ENCODE data around the gene NSMF. TPM values are rescaled to one million over a fixed set of nuclear protein-coding genes. Genes with fewer than 3 reads are reported as not detected.

NSMF gene
- total and polyA plus RNA-seq, 4 donors, result 13.8 to 39.8 (median 30.1) TPM

- Histone ChIP-seq H3K4me1 (ENCODE audit: control insufficient read depth in 5 of 5, insufficient read depth in 5 of 5, low read length in 5 of 5) (peaks cover 0 to 3% (median 0%) of the 10 kb centered on the region in 5 donors), H3K27me3 (ENCODE audit: control insufficient read depth in 3 of 3, insufficient read depth in 3 of 3, low read length in 2 of 3) (no peaks in the 10 kb centered on the region), H3K9me3 (ENCODE audit: control insufficient read depth in 4 of 4, insufficient read depth in 3 of 4, low read length in 3 of 4) (peaks cover 0 to 4% (median 0%) of the 10 kb centered on the region in 4 donors), H3K9ac (ENCODE audit: insufficient read depth in 1 of 2, low read length in 2 of 2) (no peak overlapping the region), H3K4me3 (no peak overlapping the region), H3K27ac (ENCODE audit: low read depth in 1 of 2, low read length in 1 of 2) (no peak overlapping the region), H3K36me3 (ENCODE audit: control insufficient read depth in 4 of 4, insufficient read depth in 4 of 4, low read length in 4 of 4) (peaks cover 0 to 14% (median 8%) of the 10 kb centered on the region in 4 donors)
- WGBS, 2 donors, result 92 to 97% methylated on average over 20 of the region's 20 CpGs
- no peak for DNase-seq
- no peak for TF ChIP-seq CTCF (IDR thresholded peaks at IDR 0.05; ENCODE audit: control extremely low read depth, extremely low read depth)
- no peak for ATAC-seq (ENCODE audit: insufficient read depth, low FRiP score)
Observed at GRCh38 chr9:137397675-137398423, 61.3 kb downstream of the NSMF start.

Other genes starting within 250 kb of the NSMF start
- gene RNF208, start 237.1 kb downstream of the NSMF start, total RNA-seq, result 1 to 10 TPM; 1.7 to 7.5 TPM
- 10 to 100 TPM in 1 of 2 donors, 1 to 10 TPM in 1; 3.1 to 12.0 TPM for gene RNF208, start 237.1 kb downstream of the NSMF start, polyA plus RNA-seq
- gene CYSRT1, start 234.2 kb downstream of the NSMF start, total RNA-seq, result under 1 TPM in 1 of 2 donors, not detected in 1; 0.92 TPM
- 1 to 10 TPM in 1 of 2 donors, under 1 TPM in 1; 0.70 to 2.7 TPM for gene CYSRT1, start 234.2 kb downstream of the NSMF start, polyA plus RNA-seq
- gene RNF224, start 231.8 kb downstream of the NSMF start, total RNA-seq, result 1 to 10 TPM in 1 of 2 donors, under 1 TPM in 1; 0.52 to 1.1 TPM
- gene RNF224, start 231.8 kb downstream of the NSMF start, polyA plus RNA-seq, result 1 to 10 TPM in 1 of 2 donors, under 1 TPM in 1; 0.24 to 1.1 TPM
- under 1 TPM in 1 of 2 donors, not detected in 1; 0.65 TPM for gene SLC34A3, start 228.4 kb downstream of the NSMF start, total RNA-seq
- gene SLC34A3, start 228.4 kb downstream of the NSMF start, polyA plus RNA-seq, result under 1 TPM; 0.03 to 0.12 TPM
- 100 to 1,000 TPM; 163 to 505 TPM for gene TUBB4B, start 218.0 kb downstream of the NSMF start, total RNA-seq
- gene TUBB4B, start 218.0 kb downstream of the NSMF start, polyA plus RNA-seq, result 100 to 1,000 TPM; 326 to 338 TPM
- gene STPG3, start 208.0 kb downstream of the NSMF start, total RNA-seq, result not detected
- gene STPG3, start 208.0 kb downstream of the NSMF start, polyA plus RNA-seq, result under 1 TPM in 1 of 2 donors, not detected in 1; 0.18 TPM
- gene NELFB, start 204.0 kb downstream of the NSMF start, total RNA-seq, result 10 to 100 TPM; 30.4 to 56.2 TPM
- 10 to 100 TPM; 37.3 to 51.1 TPM for gene NELFB, start 204.0 kb downstream of the NSMF start, polyA plus RNA-seq
- 10 to 100 TPM; 12.1 to 42.5 TPM for gene TOR4A, start 181.6 kb downstream of the NSMF start, total RNA-seq
- 10 to 100 TPM in 1 of 2 donors, 1 to 10 TPM in 1; 9.6 to 29.2 TPM for gene TOR4A, start 181.6 kb downstream of the NSMF start, polyA plus RNA-seq
- 10 to 100 TPM in 1 of 2 donors, 1 to 10 TPM in 1; 5.2 to 10.8 TPM for gene NRARP, start 157.1 kb downstream of the NSMF start, total RNA-seq
- 1 to 10 TPM; 2.1 to 6.4 TPM for gene NRARP, start 157.1 kb downstream of the NSMF start, polyA plus RNA-seq
- gene EXD3, start 36.2 kb downstream of the NSMF start, total RNA-seq, result 10 to 100 TPM; 17.5 to 21.5 TPM
- gene EXD3, start 36.2 kb downstream of the NSMF start, polyA plus RNA-seq, result 10 to 100 TPM in 1 of 2 donors, 1 to 10 TPM in 1; 8.6 to 30.5 TPM
- 10 to 100 TPM in 1 of 2 donors, 1 to 10 TPM in 1; 3.1 to 10.1 TPM for gene NOXA1, start 35.9 kb downstream of the NSMF start, total RNA-seq
- gene NOXA1, start 35.9 kb downstream of the NSMF start, polyA plus RNA-seq, result 10 to 100 TPM in 1 of 2 donors, 1 to 10 TPM in 1; 2.1 to 11.7 TPM
- gene ENTPD8, start 18.0 kb downstream of the NSMF start, total RNA-seq, result under 1 TPM; 0.14 to 0.28 TPM
- gene ENTPD8, start 18.0 kb downstream of the NSMF start, polyA plus RNA-seq, result under 1 TPM; 0.08 to 0.45 TPM
- gene PNPLA7, start 91.1 kb upstream of the NSMF start, total RNA-seq, result 1 to 10 TPM; 6.5 to 8.9 TPM
- 1 to 10 TPM in 1 of 2 donors, under 1 TPM in 1; 0.79 to 8.8 TPM for gene PNPLA7, start 91.1 kb upstream of the NSMF start, polyA plus RNA-seq
- gene MRPL41, start 92.5 kb upstream of the NSMF start, total RNA-seq, result 10 to 100 TPM; 24.2 to 55.2 TPM
- gene MRPL41, start 92.5 kb upstream of the NSMF start, polyA plus RNA-seq, result 100 to 1,000 TPM in 1 of 2 donors, 10 to 100 TPM in 1; 51.3 to 110 TPM
- 10 to 100 TPM; 28.0 to 36.5 TPM for gene DPH7, start 119.6 kb upstream of the NSMF start, total RNA-seq
- 10 to 100 TPM; 23.6 to 32.6 TPM for gene DPH7, start 119.6 kb upstream of the NSMF start, polyA plus RNA-seq
- 10 to 100 TPM; 11.4 to 25.5 TPM for gene ZMYND19, start 131.2 kb upstream of the NSMF start, total RNA-seq
- gene ZMYND19, start 131.2 kb upstream of the NSMF start, polyA plus RNA-seq, result 10 to 100 TPM; 15.4 to 29.1 TPM
- gene ARRDC1, start 146.4 kb upstream of the NSMF start, total RNA-seq, result 10 to 100 TPM; 57.4 to 94.8 TPM
- gene ARRDC1, start 146.4 kb upstream of the NSMF start, polyA plus RNA-seq, result 100 to 1,000 TPM in 1 of 2 donors, 10 to 100 TPM in 1; 94.4 to 137 TPM
- 10 to 100 TPM; 76.4 to 91.5 TPM for gene EHMT1, start 159.7 kb upstream of the NSMF start, total RNA-seq
- 10 to 100 TPM; 32.2 to 39.9 TPM for gene EHMT1, start 159.7 kb upstream of the NSMF start, polyA plus RNA-seq

Data from lung (tissue), 12 donors.